B cell (primary cell): ENCODE results near the gene SMIM12. TPM values are rescaled to one million over a fixed set of nuclear protein-coding genes. Genes with fewer than 3 reads are reported as not detected.

Experiments
- ATAC-seq: fragments of 200-7000 bp; cut with Tn5 transposase; one replicate; pipeline ENCODE4 v1.10.0; 2021; ENCODE audit warnings: low read depth, mild to moderate bottlenecking, moderate number of reproducible peaks, moderate library complexity
- CTCF ChIA-PET: fragments of 350-600 bp; sonication (Branson Sonifier 250); formaldehyde crosslinking; loops from one replicate; lab custom pipeline; 2021; ENCODE audit warnings: antibody characterized with exemption, inconsistent platforms; lab: Charles Lee
- POLR2A ChIA-PET: fragments of 350-600 bp; sonication (Branson Sonifier 250); formaldehyde crosslinking; loops from one replicate; lab custom pipeline; 2021; ENCODE audit warnings: antibody characterized with exemption; lab: Charles Lee
- DNase-seq: peaks from one replicate; pipeline ENCODE4 v3.0.0; 2013
- H2AFZ ChIP-seq: 2 replicates; pipeline ENCODE4 v1.6.1; 2012; ENCODE audit warnings: mild to moderate bottlenecking, low read depth, low read length; ENCODE audit not compliant: insufficient read depth, poor library complexity, severe bottlenecking
- H3K27ac ChIP-seq, 2 donors: 1 replicate in 1 of 2; 2 replicates in 1 of 2; pipeline ENCODE4 v1.5.1; 2012 to 2013; ENCODE audit warnings: low read length in 2 of 2, mild to moderate bottlenecking in 2 of 2, moderate library complexity in 1 of 2
- H3K27me3 ChIP-seq, 4 experiments: fragments of 200-600 bp in 1 of 4; sonication (generic) in 1 of 4; replicated peaks in 1 of 4; 1 replicate in 2 of 4; 2 replicates in 2 of 4; pipeline versions ENCODE4 v1.6.1 to v1.7.0; 2013 to 2016; ENCODE audit warnings: low read length in 3 of 4, mild to moderate bottlenecking in 2 of 4, mixed read lengths in 1 of 4, moderate library complexity in 1 of 4; ENCODE audit not compliant: insufficient read depth in 4 of 4, control insufficient read depth in 3 of 4; ENCODE audit errors: control extremely low read depth in 1 of 4
- H3K36me3 ChIP-seq, 2 experiments: replicated peaks in 1 of 2; 1 replicate in 1 of 2; 2 replicates in 1 of 2; pipeline versions ENCODE4 v1.6.1 to v1.7.1; 2013; ENCODE audit warnings: low read length in 1 of 2; ENCODE audit not compliant: insufficient read depth in 2 of 2, control insufficient read depth in 1 of 2; ENCODE audit errors: control extremely low read depth in 1 of 2, extremely low read depth in 1 of 2
- H3K4me1 ChIP-seq, 2 donors: fragments of 200-600 bp in 1 of 2; sonication (generic) in 1 of 2; 1 replicate in 1 of 2; 2 replicates in 1 of 2; pipeline versions ENCODE4 v1.5.1 to v1.6.1; 2013 to 2017; ENCODE audit warnings: low read length in 2 of 2; ENCODE audit not compliant: control insufficient read depth in 2 of 2, insufficient read depth in 2 of 2
- H3K4me2 ChIP-seq: replicated peaks from 2 replicates; pipeline ENCODE3; 2012; ENCODE audit warnings: mild to moderate bottlenecking, low read depth, low read length; ENCODE audit not compliant: poor library complexity, severe bottlenecking
- H3K4me3 ChIP-seq, 5 experiments: fragments of 200-600 bp in 1 of 5; sonication (generic) in 1 of 5; 1 replicate in 3 of 5; 2 replicates in 2 of 5; pipeline versions ENCODE4 v1.5.1 to v1.7.0; 2011 to 2016; ENCODE audit warnings: low read length in 4 of 5, mild to moderate bottlenecking in 4 of 5, low read depth in 2 of 5, control low read depth in 1 of 5, moderate library complexity in 1 of 5; ENCODE audit not compliant: insufficient read depth in 1 of 5; ENCODE audit errors: control extremely low read depth in 1 of 5, extremely low read depth in 1 of 5
- H3K79me2 ChIP-seq: fragments of 200-600 bp; sonication (generic); one replicate; pipeline ENCODE4 v1.6.0; 2016; ENCODE audit warnings: low read length; ENCODE audit not compliant: control insufficient read depth, insufficient read depth
- H3K9ac ChIP-seq: fragments of 200-600 bp; sonication (generic); 2 replicates; pipeline ENCODE4 v1.6.1; 2017; ENCODE audit warnings: mild to moderate bottlenecking, low read length, moderate library complexity
- H3K9me3 ChIP-seq, 3 donors: one replicate each; pipeline versions ENCODE4 v1.6.1 to v1.7.1; 2013; ENCODE audit warnings: low read length in 2 of 3; ENCODE audit not compliant: control insufficient read depth in 2 of 3, insufficient read depth in 1 of 3; ENCODE audit errors: control extremely low read depth in 1 of 3
- H4K20me1 ChIP-seq: 2 replicates; pipeline ENCODE4 v1.6.0; 2012; ENCODE audit warnings: mild to moderate bottlenecking, low read length; ENCODE audit not compliant: insufficient read depth, control insufficient read depth, poor library complexity, severe bottlenecking
- H3K27ac Mint-ChIP-seq: one replicate; pipeline ENCODE4 v1.8.0; 2021; ENCODE audit warnings: mixed read lengths
- H3K27me3 Mint-ChIP-seq: one replicate; pipeline ENCODE4 v1.8.0; 2021; ENCODE audit warnings: mixed read lengths
- H3K4me1 Mint-ChIP-seq: one replicate; pipeline ENCODE4 v1.8.0; 2021; ENCODE audit warnings: mixed read lengths
- H3K4me3 Mint-ChIP-seq: one replicate; pipeline ENCODE4 v1.8.0; 2021; ENCODE audit warnings: mixed read lengths
- H3K9me3 Mint-ChIP-seq: one replicate; pipeline ENCODE4 v1.8.0; 2022; ENCODE audit warnings: mixed read lengths; ENCODE audit not compliant: insufficient read depth
- EZH2 ChIP-seq: IDR thresholded peaks from 2 replicates; pipeline ENCODE4 v1.6.1; 2012; ENCODE audit warnings: borderline replicate concordance, low read depth, mild to moderate bottlenecking, moderate library complexity, low read length; ENCODE audit not compliant: insufficient read depth, poor library complexity, severe bottlenecking
- WGBS: methylation state at CpG from one replicate; pipeline ENCODE4 v1.1.5; 2013; ENCODE audit warnings: missing lambda C conversion rate; ENCODE audit not compliant: insufficient coverage; 5-methylcytosine and 5-hydroxymethylcytosine counted together
- intact Hi-C: fragments of 100-400 bp; cut with micrococcal nuclease; formaldehyde crosslinking; loops from one replicate; pipeline ENCODE4 v1.10.0; 2022
- polyA plus RNA-seq: library from polyadenylated mRNA; depleted of rRNA; stranded (reverse); fragments of >200 nt; gene quantifications from 2 replicates; pipeline ENCODE4 v1.2.3, GENCODE V29; 2012
- total RNA-seq, 2 donors: library from RNA; stranded (reverse); fragments of 120-200 nt in 1 of 2; gene quantifications; 1 replicate in 1 of 2; 2 replicates in 1 of 2; pipeline versions ENCODE4 v1.2.3 to v1.2.4, GENCODE V29; 2013 to 2022
- TF ChIP-seq, protein P1 (sequence below): fragments of 200-600 bp; IDR thresholded peaks from one replicate; pipeline ENCODE4 v1.8.0; 2022; ENCODE audit warnings: antibody characterized with exemption, mild to moderate bottlenecking

Gene SMIM12
- total and polyA plus RNA-seq, 2 donors (not counting 1 experiment from before 2014, with no cell fraction given), result 26.2 to 33.1 TPM

DNA sequence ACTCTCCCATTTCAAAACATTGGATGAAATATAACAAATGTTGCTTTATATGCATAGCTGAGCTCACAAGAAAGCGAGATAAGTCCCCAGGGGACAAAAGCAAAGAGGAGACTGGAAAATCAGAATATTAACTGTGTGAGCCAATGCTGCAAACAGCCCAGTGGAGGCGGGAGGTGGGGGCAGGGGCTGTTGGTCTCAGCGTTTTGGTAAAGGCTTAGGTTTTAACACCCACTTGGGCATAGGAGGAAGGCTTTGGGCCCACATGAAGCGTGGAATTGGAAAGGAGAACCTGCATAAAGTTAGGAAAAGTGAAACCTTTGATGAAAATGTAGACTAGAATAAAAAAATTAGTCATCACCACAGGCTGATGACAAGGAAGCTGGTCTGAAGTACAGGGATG is 30.2 kb upstream of the SMIM12 start:
- no peak overlapping the region for H3K9ac ChIP-seq
- intact Hi-C loops, result no loop called here
- no peaks in the 10 kb centered on the region for H4K20me1 ChIP-seq
- ATAC-seq (no peak), DNase-seq (no peak)
- no peak overlapping the region for H3K4me3 ChIP-seq
- H3K4me2 ChIP-seq, result no peak overlapping the region
- H3K79me2 ChIP-seq, result no peaks in the 10 kb centered on the region
- 65% methylated on average over 3 of the region's 4 CpGs for WGBS
- H3K4me1 ChIP-seq, result peaks cover 12 to 13% of the 10 kb centered on the region in 2 donors
- Mint-ChIP-seq H3K27ac (no peak overlapping the region), H3K4me1 (peaks cover 4% of the 10 kb centered on the region), H3K27me3 (peaks cover 17% of the 10 kb centered on the region), H3K9me3 (no peaks in the 10 kb centered on the region), H3K4me3 (no peak overlapping the region)
- peaks cover 0 to 20% (median 6%) of the 10 kb centered on the region in 4 experiments for H3K27me3 ChIP-seq
- ChIA-PET CTCF (interaction anchor here (1.0 kb wide), 1 partner anchor 30 kb away, joined by 3 read pairs; the partner anchor contains the start of gene SMIM12), POLR2A (interaction anchor here (0.5 kb wide), 1 partner anchor 338 kb away, joined by 3 read pairs; no protein-coding TSS in a partner anchor)
- H2AFZ ChIP-seq, result no peak overlapping the region
- H3K36me3 ChIP-seq, result no peaks in the 10 kb centered on the region
- H3K27ac ChIP-seq, result no peak overlapping the region
- peaks cover 1 to 13% (median 10%) of the 10 kb centered on the region in 3 donors for H3K9me3 ChIP-seq
- TF ChIP-seq, protein P1, sequence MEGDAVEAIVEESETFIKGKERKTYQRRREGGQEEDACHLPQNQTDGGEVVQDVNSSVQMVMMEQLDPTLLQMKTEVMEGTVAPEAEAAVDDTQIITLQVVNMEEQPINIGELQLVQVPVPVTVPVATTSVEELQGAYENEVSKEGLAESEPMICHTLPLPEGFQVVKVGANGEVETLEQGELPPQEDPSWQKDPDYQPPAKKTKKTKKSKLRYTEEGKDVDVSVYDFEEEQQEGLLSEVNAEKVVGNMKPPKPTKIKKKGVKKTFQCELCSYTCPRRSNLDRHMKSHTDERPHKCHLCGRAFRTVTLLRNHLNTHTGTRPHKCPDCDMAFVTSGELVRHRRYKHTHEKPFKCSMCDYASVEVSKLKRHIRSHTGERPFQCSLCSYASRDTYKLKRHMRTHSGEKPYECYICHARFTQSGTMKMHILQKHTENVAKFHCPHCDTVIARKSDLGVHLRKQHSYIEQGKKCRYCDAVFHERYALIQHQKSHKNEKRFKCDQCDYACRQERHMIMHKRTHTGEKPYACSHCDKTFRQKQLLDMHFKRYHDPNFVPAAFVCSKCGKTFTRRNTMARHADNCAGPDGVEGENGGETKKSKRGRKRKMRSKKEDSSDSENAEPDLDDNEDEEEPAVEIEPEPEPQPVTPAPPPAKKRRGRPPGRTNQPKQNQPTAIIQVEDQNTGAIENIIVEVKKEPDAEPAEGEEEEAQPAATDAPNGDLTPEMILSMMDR, result no peak
- no peak for TF ChIP-seq EZH2

DNA sequence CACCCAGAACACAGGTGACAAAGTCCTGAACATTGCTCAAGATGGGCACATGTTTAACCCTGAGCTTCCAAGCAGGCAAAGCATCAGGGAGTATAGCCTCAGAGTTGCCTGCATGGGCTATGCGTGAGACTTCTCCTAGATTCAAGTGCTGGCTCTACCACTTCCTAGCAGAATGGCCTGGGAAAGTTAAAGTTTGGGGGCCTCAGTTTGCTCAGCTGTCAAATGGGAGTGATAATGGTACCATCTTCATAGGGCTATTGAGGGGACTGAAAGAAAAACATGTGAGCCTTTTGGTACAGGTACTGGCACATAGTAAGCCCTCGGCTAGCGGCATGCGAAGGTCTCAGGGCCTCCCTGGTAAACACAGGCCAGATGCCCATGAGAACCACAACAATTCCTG is 28.0 kb upstream of the SMIM12 start:
- DNase-seq (no peak), ATAC-seq (no peak)
- H3K4me3 ChIP-seq, result no peak overlapping the region
- no peaks in the 10 kb centered on the region for H3K36me3 ChIP-seq
- no peak overlapping the region for H3K27ac ChIP-seq
- Mint-ChIP-seq H3K9me3 (no peaks in the 10 kb centered on the region), H3K4me1 (peaks cover 4% of the 10 kb centered on the region), H3K27me3 (peaks cover 23% of the 10 kb centered on the region), H3K4me3 (no peak overlapping the region), H3K27ac (no peak overlapping the region)
- H4K20me1 ChIP-seq, result no peaks in the 10 kb centered on the region
- POLR2A ChIA-PET, result no interaction called here
- intact Hi-C loops, result no loop called here
- peaks cover 12 to 13% of the 10 kb centered on the region in 2 donors for H3K4me1 ChIP-seq
- no peak overlapping the region for H3K9ac ChIP-seq
- WGBS, result 100% methylated on average over 1 of the region's 4 CpGs
- no peak overlapping the region for H2AFZ ChIP-seq
- CTCF ChIA-PET, result no interaction called here
- H3K4me2 ChIP-seq, result no peak overlapping the region
- H3K9me3 ChIP-seq, result peaks cover 0 to 7% (median 6%) of the 10 kb centered on the region in 3 donors
- TF ChIP-seq, protein P1, result no peak
- no peak for TF ChIP-seq EZH2
- H3K79me2 ChIP-seq, result no peaks in the 10 kb centered on the region
- H3K27me3 ChIP-seq, result peaks cover 0 to 28% (median 6%) of the 10 kb centered on the region in 4 experiments
